ENCODE measurements around the gene SLC25A5. TPM values are rescaled to one million over a fixed set of nuclear protein-coding genes. Genes with fewer than 3 reads are reported as not detected.
"Not testable (repeated sequence)": the region's sequence is repeated elsewhere in the genome, so short reads cannot be mapped to it uniquely, and the experiment has no call there.

Gene SLC25A5
- total RNA-seq, 1 donor: 165 TPM

GRCh38 chrX:119481323-119481801, 13.1 kb downstream of the SLC25A5 start:
- TF ChIP-seq CTCF (IDR thresholded peaks at IDR 0.05; ENCODE audit: extremely low read depth, low read depth, low read length): no peak
- Histone ChIP-seq H3K36me3 (ENCODE audit: insufficient read depth, low read length) (no peaks in the 10 kb centered on the region), H3K4me2 (ENCODE audit: insufficient read depth, low read length) (no peak overlapping the region), H4K20me1 (ENCODE audit: insufficient read depth, low read length) (no peaks in the 10 kb centered on the region), H3K4me3 (ENCODE audit: insufficient read depth, low read length) (no peak overlapping the region), H3K27me3 (ENCODE audit: insufficient read depth, low read length) (no peaks in the 10 kb centered on the region), H3K27ac (ENCODE audit: low read depth, low read length) (no peak overlapping the region), H3K4me1 (ENCODE audit: insufficient read depth, low read length) (peaks cover 10% of the 10 kb centered on the region), H3K9me3 (ENCODE audit: low read depth, low read length) (no peaks in the 10 kb centered on the region), H2AFZ (ENCODE audit: low read length) (no peak overlapping the region), H3K79me2 (ENCODE audit: insufficient read depth, low read length) (no peaks in the 10 kb centered on the region)
- no peak for DNase-seq (ENCODE audit: insufficient read length, low spot score, missing footprints)

DNA sequence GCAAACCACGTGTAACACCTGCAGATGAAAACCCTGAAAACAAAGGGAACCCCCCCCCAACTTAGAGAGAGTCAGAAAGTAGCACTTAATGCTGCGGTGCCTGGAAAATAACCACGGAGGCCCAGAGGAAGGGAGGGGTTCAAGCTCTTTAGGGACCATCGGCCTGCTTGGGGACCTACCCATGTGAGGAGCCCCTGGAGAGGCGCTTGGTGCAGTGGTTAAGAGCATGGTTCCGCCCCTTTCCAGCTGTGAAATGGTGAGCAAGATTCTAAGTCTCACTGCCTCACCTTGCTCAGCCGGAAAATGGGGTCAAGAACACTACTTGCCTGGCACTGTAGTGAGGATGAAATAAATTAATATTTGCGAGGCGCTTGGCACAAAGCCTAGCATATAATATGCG, 13.8 kb downstream of the SLC25A5 start:
- no peak for TF ChIP-seq CTCF (IDR thresholded peaks at IDR 0.05; ENCODE audit: extremely low read depth, low read depth, low read length)
- Histone ChIP-seq H3K27me3 (ENCODE audit: insufficient read depth, low read length) (no peaks in the 10 kb centered on the region), H3K9me3 (ENCODE audit: low read depth, low read length) (no peaks in the 10 kb centered on the region), H3K79me2 (ENCODE audit: insufficient read depth, low read length) (no peaks in the 10 kb centered on the region), H3K4me1 (ENCODE audit: insufficient read depth, low read length) (peaks cover 10% of the 10 kb centered on the region), H3K4me2 (ENCODE audit: insufficient read depth, low read length) (peak overlapping the region; percentile 42), H3K27ac (ENCODE audit: low read depth, low read length) (no peak overlapping the region), H3K4me3 (ENCODE audit: insufficient read depth, low read length) (peak overlapping the region; percentile 64), H2AFZ (ENCODE audit: low read length) (peak overlapping the region; percentile 52), H4K20me1 (ENCODE audit: insufficient read depth, low read length) (no peaks in the 10 kb centered on the region), H3K36me3 (ENCODE audit: insufficient read depth, low read length) (no peaks in the 10 kb centered on the region)
- no peak for DNase-seq (ENCODE audit: insufficient read length, low spot score, missing footprints)

GRCh38 chrX:119482481-119483480, 14.5 kb downstream of the SLC25A5 start:
- H3K4me1 ChIP-seq (ENCODE audit: insufficient read depth, low read length): peaks cover 9% of the 10 kb centered on the region
- no peaks in the 10 kb centered on the region for H3K36me3 ChIP-seq (ENCODE audit: insufficient read depth, low read length)
- H4K20me1 ChIP-seq (ENCODE audit: insufficient read depth, low read length): no peaks in the 10 kb centered on the region
- H3K4me2 ChIP-seq (ENCODE audit: insufficient read depth, low read length): peak overlapping the region; percentile 42
- peak overlapping the region; percentile 64 for H3K4me3 ChIP-seq (ENCODE audit: insufficient read depth, low read length)
- H3K79me2 ChIP-seq (ENCODE audit: insufficient read depth, low read length): no peaks in the 10 kb centered on the region
- peak overlapping the region; percentile 52 for H2AFZ ChIP-seq (ENCODE audit: low read length)
- peak; percentile 92 for DNase-seq (ENCODE audit: insufficient read length, low spot score, missing footprints)
- no peak overlapping the region for H3K27ac ChIP-seq (ENCODE audit: low read depth, low read length)
- no peaks in the 10 kb centered on the region for H3K9me3 ChIP-seq (ENCODE audit: low read depth, low read length)
- no peaks in the 10 kb centered on the region for H3K27me3 ChIP-seq (ENCODE audit: insufficient read depth, low read length)
- TF ChIP-seq CTCF (IDR thresholded peaks at IDR 0.05; ENCODE audit: extremely low read depth, low read depth, low read length): peak; percentile 57

DNA sequence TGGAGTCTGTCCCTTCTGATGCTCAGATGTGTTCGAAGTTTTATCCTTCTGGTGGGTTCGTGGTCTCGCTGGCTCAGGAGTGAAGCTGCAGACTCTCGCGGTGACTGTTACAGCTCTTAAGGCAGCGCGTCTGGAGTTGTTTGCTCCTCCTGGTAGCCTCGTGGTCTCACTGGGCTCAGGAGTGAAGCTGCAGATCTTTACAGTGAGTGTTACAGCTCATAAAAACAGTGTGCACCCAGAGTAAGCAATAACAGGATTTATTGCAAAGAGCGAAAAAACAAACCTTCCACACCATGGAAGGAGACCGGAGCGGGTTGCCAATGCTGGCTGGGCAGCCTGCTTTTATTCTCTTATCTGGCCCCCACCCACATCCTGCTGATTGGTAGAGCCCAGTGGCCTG, 18.5 kb downstream of the SLC25A5 start:
- no peak for TF ChIP-seq CTCF (IDR thresholded peaks at IDR 0.05; ENCODE audit: extremely low read depth, low read depth, low read length)
- no peak for DNase-seq (ENCODE audit: insufficient read length, low spot score, missing footprints)
- Histone ChIP-seq H4K20me1 (ENCODE audit: insufficient read depth, low read length) (no peaks in the 10 kb centered on the region), H3K36me3 (ENCODE audit: insufficient read depth, low read length) (no peaks in the 10 kb centered on the region), H3K27ac (ENCODE audit: low read depth, low read length) (no peak overlapping the region), H3K27me3 (ENCODE audit: insufficient read depth, low read length) (no peaks in the 10 kb centered on the region), H3K4me3 (ENCODE audit: insufficient read depth, low read length) (no peak overlapping the region), H2AFZ (ENCODE audit: low read length) (no peak overlapping the region), H3K4me2 (ENCODE audit: insufficient read depth, low read length) (no peak overlapping the region), H3K9me3 (ENCODE audit: low read depth, low read length) (no peaks in the 10 kb centered on the region), H3K4me1 (ENCODE audit: insufficient read depth, low read length) (peaks cover 3% of the 10 kb centered on the region), H3K79me2 (ENCODE audit: insufficient read depth, low read length) (no peaks in the 10 kb centered on the region)

DNA sequence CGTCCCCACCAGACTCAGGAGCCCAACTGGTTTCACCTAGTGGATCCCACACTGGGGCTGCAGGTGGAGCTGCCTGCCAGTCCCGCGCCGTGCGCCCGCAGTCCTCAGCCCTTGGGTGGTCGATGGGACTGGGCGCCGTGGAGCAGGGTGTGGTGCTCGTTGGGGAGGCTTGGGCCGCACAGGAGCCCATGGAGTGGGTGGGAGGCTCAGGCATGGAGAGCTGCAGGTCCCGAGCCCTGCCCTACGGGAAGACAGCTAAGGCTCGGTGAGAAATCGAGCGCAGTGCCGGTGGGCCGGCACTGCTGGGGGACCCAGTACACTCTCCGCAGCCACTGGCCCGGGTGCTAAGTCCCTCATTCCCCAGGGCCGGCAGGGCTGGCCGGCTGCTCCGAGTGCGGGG, 19.5 kb downstream of the SLC25A5 start:
- not testable (repeated sequence) for H4K20me1 ChIP-seq (ENCODE audit: insufficient read depth, low read length); DNase-seq (ENCODE audit: insufficient read length, low spot score, missing footprints); H3K4me3 ChIP-seq (ENCODE audit: insufficient read depth, low read length); H3K27me3 ChIP-seq (ENCODE audit: insufficient read depth, low read length); H2AFZ ChIP-seq (ENCODE audit: low read length); H3K27ac ChIP-seq (ENCODE audit: low read depth, low read length); H3K9me3 ChIP-seq (ENCODE audit: low read depth, low read length); H3K4me1 ChIP-seq (ENCODE audit: insufficient read depth, low read length); H3K79me2 ChIP-seq (ENCODE audit: insufficient read depth, low read length); H3K4me2 ChIP-seq (ENCODE audit: insufficient read depth, low read length); H3K36me3 ChIP-seq (ENCODE audit: insufficient read depth, low read length)
